Stimulated activated CD8-positive, alpha-beta memory T cell treated with anti-CD3 and anti-CD28 coated beads, Interleukin-12 subunit alpha, Interleukin-12 subunit beta, amount 100 ng/mL, for 24 hours (primary cell): ENCODE results near the gene CTTNBP2.

Experiments used
- DNase-seq: peaks from one replicate; pipeline ENCODE4 v3.0.0-alpha.2; 2020; ENCODE audit errors: extremely low read depth

Gene CTTNBP2, protein sequence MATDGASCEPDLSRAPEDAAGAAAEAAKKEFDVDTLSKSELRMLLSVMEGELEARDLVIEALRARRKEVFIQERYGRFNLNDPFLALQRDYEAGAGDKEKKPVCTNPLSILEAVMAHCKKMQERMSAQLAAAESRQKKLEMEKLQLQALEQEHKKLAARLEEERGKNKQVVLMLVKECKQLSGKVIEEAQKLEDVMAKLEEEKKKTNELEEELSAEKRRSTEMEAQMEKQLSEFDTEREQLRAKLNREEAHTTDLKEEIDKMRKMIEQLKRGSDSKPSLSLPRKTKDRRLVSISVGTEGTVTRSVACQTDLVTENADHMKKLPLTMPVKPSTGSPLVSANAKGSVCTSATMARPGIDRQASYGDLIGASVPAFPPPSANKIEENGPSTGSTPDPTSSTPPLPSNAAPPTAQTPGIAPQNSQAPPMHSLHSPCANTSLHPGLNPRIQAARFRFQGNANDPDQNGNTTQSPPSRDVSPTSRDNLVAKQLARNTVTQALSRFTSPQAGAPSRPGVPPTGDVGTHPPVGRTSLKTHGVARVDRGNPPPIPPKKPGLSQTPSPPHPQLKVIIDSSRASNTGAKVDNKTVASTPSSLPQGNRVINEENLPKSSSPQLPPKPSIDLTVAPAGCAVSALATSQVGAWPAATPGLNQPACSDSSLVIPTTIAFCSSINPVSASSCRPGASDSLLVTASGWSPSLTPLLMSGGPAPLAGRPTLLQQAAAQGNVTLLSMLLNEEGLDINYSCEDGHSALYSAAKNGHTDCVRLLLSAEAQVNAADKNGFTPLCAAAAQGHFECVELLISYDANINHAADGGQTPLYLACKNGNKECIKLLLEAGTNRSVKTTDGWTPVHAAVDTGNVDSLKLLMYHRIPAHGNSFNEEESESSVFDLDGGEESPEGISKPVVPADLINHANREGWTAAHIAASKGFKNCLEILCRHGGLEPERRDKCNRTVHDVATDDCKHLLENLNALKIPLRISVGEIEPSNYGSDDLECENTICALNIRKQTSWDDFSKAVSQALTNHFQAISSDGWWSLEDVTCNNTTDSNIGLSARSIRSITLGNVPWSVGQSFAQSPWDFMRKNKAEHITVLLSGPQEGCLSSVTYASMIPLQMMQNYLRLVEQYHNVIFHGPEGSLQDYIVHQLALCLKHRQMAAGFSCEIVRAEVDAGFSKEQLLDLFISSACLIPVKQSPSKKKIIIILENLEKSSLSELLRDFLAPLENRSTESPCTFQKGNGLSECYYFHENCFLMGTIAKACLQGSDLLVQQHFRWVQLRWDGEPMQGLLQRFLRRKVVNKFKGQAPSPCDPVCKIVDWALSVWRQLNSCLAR (N-terminal part only)

DNA sequence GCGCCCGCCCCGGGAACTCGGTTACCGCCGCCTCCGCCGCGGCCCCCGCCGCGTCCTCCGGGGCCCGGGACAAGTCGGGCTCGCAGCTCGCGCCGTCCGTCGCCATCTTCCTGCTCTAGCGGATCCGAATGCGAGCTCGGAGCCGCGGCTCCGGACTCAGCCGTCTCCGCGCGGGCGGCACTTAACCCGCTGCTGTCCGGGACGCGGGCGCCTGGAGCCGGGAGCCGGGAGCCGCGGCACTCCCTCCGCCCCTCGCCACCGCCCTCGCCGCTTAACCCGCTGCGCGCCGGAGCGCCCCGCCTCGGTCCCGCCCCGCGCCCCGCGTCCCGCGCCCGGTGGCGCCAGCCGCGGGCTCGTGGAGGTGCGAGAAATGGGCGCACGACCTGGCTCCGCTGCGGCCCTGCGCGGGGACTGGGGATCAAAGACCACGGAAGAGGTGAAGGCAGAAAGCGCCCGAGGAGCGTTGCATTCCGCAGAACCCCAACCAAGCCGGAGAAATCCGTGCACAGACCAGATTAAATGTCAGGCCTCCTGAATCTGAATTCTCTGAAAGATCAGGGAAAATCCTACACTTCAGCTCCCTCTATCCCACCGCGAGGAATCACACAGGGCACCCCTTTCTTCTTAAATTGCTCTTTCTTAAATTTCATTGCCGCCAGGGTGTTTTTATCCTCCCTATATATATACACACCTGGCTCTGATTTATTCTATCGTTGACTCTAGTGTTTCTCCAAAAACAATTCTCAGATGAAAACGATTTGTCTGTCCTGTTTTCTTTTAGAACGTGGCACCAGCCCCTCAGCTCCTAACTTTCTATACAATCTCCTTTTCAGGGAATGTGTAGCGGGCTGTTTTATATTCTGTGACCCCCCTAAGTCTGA, at the start of gene CTTNBP2:
Gene CTTNBP2, minus strand, starts transcription at position 132 of the 881 bp plus-strand sequence. Its CDS starts 26 bp downstream, at position 106.
- DNase-seq: no peak

DNA sequence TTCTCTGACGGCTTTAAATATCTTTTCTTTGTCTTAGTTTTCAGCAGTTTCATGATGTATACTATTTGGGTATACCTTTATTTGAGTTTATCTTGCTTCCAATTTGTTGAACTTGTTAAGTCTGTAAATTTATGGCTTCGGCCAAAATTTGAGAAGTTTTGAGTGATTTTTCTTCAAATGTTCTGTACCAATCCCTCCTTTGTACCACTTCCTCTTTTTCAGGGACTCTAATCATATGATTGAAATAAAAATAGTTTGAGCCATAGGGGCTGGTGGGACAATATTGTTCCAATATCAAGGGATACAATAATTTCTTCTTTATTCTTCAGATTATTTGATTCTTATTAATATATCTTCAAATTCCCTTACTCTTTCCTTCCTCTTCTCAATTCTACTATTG, 43.1 kb upstream of the CTTNBP2 start:
- DNase-seq: no peak

DNA sequence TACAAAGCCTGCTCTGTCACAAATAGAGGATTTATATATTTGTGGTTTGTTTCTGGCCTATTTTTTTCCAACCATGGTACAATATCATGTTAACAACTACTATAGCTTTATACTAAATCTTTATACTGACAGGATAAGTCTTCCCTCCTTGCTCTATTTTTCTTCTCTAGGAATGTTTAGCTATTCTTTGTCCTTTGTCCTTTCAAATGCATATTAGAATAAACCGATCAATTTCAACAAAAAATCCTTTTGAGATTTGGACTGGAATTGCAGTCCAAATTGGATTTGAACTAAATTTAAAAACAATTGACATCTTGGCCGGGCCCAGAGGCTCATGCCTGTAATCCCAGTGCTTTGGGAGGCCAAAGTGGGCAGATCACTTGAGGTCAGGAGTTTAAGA, 39.2 kb upstream of the CTTNBP2 start:
- no peak for DNase-seq

DNA sequence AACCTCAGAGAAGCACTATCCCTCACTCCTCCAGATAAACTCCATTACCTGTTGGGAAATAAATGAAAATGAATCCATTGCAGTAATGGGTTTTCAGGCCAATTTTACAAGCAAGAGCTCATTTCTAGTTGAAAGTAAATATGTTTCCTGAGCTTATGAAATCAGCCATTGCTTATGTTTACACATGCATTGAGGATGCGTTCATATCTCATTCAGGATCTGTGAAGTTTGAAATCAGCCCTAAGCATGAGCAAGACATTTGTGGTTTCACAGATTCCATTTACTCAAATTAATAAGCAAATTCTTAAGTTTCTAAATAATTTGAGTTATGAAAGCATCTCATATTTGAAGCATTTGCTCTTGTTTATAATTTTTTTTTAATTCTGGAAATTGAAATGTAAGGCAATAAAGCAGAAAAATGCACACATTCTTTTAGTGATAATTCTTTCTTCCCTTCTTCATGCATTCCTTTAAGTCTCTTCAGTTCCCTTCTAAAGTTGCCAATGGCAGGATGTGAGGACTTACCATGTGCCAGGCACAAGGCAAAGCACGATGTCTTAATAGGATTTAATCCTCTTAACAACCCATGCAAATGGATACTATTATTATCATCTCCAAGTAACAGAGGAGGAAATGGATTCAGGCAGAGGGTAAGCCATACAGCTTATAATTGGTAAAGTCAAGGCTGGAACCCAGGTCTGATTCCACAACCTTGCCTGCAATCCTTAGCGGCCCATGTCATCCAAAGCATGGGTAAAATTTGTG, 35.0 kb upstream of the CTTNBP2 start:
- no peak for DNase-seq

DNA sequence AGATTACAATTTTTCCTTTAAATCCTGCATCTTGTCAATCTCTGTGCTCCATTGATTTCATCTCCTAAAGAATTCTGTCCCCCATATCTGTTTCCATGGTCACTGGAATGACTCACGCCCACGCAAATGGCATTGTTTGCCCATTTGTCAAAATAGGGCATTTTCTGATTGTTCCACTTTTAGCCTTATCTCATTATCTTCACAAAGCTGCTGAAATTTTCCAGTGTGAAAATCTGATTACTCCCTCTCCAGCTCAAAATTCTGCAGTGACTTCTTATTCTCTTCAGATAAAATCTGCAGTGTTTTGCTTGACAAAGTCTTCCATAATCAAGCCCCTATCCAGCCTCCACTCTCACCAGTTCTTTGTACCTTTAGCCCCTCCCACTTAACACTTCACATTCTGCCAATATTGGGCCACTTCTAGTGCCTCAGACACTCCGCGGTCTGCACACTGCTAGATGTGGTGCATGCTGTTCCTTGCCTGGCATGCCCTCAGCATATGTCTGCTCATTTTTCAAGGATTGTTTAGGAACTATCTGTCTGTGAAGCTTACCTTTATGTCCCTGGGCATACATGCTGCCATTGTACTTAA, 33.9 kb upstream of the CTTNBP2 start:
- DNase-seq: no peak

DNA sequence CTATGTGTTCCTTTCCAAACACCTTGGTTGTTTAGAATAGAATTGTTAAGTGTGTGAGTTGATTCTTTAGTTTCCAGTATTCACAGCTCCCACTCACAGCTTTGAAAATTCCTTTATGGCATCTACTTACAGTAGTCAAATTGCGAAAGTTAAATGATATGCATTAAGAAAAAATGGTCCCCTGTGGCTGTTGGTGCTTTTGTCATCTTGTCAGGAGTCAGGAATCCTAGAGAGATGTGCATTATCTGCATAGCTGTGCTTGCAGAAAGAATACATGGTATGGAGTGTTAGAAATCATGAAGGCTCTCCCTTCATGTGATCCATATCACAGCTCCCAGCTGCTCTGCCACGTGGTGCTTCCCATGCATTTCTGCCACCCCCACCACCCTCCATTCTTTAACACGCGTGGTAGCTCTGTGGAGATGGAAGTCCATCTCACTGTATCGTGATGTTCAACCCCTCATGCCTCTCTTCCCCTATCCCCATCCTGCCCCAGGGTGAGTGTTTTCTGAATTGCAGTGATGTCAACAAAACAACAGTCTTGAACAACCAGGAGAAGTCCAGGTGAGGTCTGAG, 29.2 kb upstream of the CTTNBP2 start:
- no peak for DNase-seq

DNA sequence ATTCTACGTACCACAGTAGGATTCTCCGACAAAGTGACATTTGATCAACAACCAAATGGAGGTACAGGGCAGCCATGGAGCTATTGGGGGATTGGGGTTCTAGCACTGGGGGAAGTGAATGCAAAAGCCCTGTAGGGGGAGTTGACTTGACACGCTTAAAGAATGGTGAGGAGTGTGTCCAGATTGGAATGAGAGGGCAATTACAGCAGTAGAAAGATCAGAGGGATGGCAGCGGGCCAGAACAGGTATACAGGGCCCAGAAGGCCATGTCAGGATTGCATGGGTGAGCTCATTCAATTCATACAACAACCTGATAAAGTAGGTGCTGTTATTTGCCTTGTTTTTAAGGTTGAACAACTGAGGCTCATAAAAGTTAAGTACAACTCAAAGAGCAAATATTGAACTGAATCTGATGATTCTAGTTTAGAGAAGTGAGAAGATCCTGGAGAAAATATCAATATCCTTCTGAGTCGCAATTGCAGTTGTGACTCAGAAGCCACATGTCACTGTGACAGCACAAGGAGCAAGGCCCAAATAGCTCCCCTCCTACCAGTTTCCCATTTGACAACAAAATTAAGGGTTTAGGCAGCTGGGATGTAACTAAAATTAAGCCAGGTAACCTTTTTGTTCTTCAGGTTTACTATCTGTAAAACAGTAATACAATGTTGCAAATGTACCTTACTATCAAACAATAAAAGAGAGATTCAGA, 28.0 kb upstream of the CTTNBP2 start:
- no peak for DNase-seq

DNA sequence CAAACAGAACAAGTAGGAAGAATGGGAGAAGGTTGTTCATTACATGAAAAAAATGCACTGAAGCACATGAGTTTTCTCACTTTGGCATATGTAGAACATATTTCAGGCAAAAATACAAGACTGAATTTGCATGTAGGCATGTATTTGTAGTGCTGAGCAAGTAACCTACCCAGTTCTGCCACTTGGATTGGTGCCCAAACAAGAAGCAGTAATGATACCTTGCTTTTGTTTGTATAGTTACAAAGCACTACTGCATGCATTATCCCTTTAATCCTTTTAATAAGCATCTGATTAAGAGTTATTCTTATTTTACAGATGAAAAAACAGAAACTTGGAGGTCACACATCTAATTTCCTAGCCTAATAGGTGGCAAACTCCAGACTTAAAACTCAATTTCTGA, 23.1 kb upstream of the CTTNBP2 start:
- DNase-seq: no peak

DNA sequence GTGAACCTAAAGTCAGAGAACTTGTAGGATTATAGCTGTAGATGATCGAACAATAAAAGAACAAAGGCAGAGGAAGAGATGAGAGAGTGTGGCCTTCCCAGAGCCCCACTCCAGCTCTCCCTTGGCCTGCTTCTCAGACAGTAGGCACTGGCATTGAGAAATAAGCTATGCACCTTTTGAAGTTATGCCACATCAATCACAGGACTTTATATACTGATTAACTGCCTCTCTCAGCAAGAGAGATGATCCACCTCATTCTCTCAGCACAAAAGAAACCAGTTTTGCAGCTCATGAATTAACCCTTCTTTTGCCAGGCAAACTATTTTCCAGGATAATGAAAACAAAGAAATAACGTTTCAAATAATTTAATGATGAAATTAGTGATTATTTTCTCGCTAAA, 22.0 kb upstream of the CTTNBP2 start:
- no peak for DNase-seq

DNA sequence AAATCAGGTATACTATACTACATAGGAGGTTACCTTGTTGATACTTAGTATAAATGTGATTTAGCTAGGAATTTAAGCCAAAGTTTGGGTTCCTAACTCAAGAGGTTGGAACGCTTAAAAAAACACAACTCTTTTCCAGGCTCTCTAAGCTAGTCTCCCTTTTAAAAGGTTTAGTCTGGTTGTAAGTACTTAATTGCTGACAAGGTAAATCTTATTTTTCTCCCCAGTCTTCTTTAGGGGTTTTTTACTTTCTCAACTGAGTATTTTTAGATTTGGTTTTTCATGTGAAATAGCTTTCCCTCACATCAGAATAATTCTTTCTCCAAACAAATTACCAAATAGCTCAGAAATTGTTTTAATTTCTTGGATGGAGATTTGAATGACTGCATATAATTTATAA, 20.8 kb upstream of the CTTNBP2 start:
- DNase-seq: no peak

DNA sequence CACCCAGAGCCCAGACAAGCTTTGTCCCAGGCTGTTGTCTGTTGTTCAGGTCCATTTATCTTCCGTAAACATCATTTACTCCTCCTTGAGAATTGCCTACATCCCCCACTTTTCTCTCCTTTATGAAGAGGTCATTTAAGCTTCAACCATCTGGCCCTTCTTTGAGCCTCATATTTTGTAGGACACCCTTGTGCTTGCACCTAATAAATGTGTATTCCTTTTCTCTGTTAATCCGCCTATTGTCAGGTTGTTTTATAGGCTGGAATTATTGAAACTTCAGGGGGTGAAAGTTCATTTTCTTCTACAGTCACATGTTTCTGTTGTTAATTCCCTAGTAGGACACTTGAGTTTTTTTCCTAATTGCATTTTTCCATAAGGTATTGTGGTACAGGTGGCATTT, 19.6 kb upstream of the CTTNBP2 start:
- DNase-seq: no peak

DNA sequence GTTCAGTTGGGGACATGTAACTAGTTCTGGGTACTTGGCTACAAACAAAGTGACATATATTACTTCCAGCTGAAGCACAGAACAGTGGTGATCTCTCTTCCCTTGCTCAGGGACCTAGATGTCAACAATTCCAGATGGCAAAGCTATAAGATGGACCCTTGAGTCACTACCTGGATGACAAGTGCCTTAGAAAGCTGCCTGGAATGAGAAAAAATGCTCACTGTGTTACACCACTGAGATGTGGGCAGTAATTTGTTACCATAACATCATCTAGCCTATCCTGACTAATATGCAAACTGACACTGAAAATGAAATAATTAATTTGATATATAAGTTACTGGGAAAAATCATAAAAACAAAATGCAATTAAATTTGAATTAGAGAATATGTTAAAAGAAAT, 16.4 kb upstream of the CTTNBP2 start:
- DNase-seq: no peak

DNA sequence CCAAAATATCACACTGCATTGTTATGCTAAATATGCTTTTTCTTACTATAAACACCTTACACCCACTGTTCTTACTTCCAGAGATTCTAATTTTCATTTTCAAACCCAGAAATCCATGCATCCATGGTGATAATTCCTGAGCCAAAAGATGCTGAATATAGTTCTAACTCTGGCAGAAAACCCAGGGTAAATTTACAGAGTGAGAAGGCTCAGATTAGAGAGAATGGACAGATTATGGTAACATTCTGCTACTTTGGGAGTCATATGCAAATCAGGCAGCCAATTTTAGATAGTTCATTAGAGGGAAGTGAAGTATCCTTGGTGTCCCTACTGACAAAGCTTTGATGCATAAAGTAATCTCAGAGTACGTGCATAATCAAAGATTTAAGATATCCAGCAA, 15.4 kb upstream of the CTTNBP2 start:
- no peak for DNase-seq

DNA sequence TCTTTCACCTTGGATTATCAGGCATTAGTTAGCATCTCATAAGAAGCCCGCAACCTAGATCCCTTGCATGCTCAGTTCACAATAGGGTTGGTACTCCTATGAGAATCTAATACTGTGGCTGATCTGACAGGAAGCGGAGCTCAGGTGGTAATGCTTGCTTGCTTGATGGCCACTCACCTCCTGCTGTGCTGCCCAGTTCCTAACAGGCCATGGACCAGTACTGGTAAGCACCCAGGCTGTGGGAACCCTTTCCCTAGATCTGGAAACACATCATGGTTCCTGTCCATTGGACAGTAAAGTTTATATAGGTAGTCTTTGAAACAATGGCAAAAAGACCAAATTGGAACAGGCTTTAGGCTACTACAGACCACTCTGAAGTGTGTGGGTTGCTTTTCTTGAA, 9.4 kb upstream of the CTTNBP2 start:
- DNase-seq: no peak

DNA sequence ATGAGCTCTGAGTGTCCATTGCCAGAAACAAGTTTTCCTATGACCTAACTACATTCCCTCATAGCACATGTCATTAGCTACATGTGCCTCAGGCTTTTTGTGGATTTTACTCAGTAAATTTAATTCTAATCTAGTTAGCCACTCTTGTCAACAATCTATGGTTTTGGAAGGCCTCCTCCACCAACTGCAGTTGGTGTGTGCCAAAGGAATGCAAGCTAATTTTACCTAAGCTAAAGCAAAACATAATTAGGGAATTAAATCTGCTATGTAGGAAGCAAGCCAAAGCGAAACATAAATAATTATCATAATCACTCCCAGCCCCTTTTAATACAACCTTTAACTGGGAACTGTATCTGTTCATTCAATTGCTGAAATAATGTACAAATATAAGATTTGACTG, 3.5 kb upstream of the CTTNBP2 start:
- no peak for DNase-seq

DNA sequence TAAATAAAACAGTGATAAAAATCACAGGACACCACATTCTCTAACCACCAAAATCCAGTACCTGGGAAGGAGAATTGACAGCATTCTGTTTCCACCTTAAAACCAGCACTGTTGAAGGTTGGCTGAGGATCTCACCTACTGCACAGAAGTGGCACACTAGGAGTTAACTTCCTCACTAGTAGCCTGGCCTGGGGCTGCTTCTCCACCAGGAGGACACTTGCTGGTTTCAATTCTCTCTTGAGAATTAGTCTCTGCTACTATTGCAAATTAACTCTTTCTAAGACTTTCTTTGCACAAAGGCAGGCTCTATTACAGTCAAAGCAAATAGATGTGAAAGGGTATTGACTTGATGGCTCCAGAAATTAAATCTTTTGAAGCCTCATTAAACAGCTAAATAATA, 2.3 kb upstream of the CTTNBP2 start:
- DNase-seq: no peak

DNA sequence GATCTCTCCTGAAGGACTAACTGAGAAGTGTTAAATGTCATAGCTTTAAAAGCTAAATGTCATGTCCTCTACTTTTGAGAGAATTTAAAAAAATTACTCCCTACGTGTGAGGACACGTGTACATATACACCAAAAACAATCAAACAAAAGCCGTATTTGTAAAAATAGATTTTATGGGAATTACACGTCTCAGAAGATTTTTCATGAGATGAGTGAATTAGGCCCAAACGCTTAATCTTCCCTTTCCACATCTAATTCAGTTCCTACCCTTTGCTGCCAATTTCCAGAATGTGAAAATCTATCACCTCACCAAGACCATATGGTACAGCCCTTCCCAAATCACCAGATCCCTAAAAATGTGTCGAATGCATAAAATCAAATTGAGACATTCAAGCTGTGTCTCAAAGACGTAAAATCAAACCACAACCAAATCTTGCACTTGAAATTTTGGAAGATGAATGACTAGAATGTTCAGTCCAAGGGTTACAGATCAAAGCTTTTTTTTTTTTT, 1.0 kb upstream of the CTTNBP2 start:
- no peak for DNase-seq

DNA sequence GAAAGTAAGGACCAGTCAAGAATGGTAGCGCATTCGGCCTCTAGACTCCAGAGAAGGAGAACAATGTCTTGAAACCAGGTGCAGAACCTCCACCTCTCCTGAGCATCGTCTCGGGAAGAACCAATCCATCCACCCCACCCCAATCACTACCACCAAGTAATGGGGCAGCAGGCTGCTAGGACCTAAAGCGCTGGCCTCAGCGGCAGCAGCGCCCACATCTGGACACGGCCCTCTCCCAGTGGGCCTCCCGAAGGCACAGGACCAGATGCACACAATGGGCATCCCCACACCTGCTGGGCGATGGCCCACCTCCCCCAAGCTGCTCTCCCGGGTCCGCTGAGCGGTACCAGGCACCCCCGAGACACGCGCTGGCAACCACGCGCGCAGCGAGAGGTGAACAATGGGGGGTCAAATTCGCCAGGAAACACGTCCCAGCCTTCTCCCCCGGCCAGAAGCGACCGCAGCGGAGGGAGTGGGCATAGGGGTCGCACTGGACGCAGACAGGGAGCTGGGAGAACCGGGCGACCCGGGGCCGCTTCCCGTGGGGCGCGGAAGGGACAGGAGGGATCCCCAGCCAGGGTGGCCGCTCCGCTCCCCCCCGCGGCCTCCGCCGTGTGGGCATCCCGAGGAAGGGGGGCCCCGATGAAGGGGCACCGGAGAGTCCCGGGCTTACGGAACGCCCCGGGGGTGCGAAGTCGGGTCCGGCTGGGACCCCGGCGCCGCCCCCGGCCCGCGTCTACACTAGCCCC, 506 bp downstream of the CTTNBP2 start:
- DNase-seq: no peak
